ENCODE measurements around the gene TPH2. TPM values are rescaled to one million over a fixed set of nuclear protein-coding genes. Genes with fewer than 3 reads are reported as not detected.

TPH2 gene
- total RNA-seq, 4 donors from 2014 or later = not detected

DNA sequence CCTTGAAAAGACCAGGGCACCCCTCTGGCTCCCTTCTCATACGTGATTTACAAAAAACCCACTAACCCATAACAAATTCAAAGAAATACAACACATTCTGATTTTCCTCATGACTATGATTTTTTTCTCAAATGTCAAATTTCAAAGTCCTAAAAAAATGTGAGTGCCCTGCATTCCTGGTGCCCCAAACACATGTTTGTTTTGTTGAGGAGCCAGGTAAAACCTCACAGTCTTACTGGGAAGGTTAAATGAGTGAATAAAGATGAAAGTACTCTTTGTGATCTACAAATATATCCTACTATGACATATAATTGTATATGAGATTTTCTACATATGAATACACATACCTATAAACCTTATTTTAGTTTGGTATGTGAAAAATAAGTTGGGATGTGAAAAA is 30.7 kb downstream of the TPH2 start:
- Histone ChIP-seq H3K27me3 (no peaks in the 10 kb centered on the region), H3K36me3 (no peaks in the 10 kb centered on the region), H3K27ac (no peak overlapping the region), H3K4me1 (no peaks in the 10 kb centered on the region), H3K9me3 (no peaks in the 10 kb centered on the region), H3K4me3 (no peak overlapping the region)
- no peak for ATAC-seq
- WGBS, 2 donors (ENCODE audit: low coverage in 1 of 2) = 71% methylated on average over 1 of the region's 1 CpG; no CpG with 5 or more reads in 1 of the 2 donors
- no peak for TF ChIP-seq POLR2AphosphoS5 (IDR thresholded peaks at IDR 0.05)
- TF ChIP-seq, protein P1, sequence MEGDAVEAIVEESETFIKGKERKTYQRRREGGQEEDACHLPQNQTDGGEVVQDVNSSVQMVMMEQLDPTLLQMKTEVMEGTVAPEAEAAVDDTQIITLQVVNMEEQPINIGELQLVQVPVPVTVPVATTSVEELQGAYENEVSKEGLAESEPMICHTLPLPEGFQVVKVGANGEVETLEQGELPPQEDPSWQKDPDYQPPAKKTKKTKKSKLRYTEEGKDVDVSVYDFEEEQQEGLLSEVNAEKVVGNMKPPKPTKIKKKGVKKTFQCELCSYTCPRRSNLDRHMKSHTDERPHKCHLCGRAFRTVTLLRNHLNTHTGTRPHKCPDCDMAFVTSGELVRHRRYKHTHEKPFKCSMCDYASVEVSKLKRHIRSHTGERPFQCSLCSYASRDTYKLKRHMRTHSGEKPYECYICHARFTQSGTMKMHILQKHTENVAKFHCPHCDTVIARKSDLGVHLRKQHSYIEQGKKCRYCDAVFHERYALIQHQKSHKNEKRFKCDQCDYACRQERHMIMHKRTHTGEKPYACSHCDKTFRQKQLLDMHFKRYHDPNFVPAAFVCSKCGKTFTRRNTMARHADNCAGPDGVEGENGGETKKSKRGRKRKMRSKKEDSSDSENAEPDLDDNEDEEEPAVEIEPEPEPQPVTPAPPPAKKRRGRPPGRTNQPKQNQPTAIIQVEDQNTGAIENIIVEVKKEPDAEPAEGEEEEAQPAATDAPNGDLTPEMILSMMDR (IDR thresholded peaks at IDR 0.05) = no peak
- TF ChIP-seq POLR2A (IDR thresholded peaks at IDR 0.05) = no peak
- no peak for TF ChIP-seq EP300 (IDR thresholded peaks at IDR 0.05)

DNA sequence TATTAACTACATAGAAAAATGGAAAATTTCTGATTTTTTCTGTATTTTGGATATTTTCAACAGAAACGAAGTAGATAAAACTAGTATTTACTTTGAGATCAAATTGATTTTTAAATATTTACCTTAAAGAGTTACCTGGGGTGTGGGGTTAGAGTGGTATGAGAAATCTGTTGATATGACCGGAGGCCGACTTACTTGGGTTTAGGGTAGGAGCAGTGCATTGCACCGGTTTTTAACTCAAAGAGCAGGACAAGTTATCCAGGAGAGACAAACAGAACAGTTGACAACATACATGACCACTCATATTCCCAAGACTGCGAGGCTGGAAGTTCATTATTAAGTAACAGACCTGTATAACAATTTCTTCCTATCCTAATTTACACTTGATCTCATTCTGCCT is 31.4 kb downstream of the TPH2 start:
- no peaks in the 10 kb centered on the region for H3K4me1 ChIP-seq
- TF ChIP-seq, protein P1 (IDR thresholded peaks at IDR 0.05) = no peak
- no peak for TF ChIP-seq EP300 (IDR thresholded peaks at IDR 0.05)
- no peak for TF ChIP-seq POLR2A (IDR thresholded peaks at IDR 0.05)
- ATAC-seq = no peak
- H3K36me3 ChIP-seq = no peaks in the 10 kb centered on the region
- H3K27me3 ChIP-seq = no peaks in the 10 kb centered on the region
- WGBS, 2 donors (ENCODE audit: low coverage in 1 of 2) = 51 to 63% methylated on average over 4 to 5 of the region's 5 CpGs
- no peak overlapping the region for H3K27ac ChIP-seq
- no peak overlapping the region for H3K4me3 ChIP-seq
- H3K9me3 ChIP-seq = no peaks in the 10 kb centered on the region

DNA sequence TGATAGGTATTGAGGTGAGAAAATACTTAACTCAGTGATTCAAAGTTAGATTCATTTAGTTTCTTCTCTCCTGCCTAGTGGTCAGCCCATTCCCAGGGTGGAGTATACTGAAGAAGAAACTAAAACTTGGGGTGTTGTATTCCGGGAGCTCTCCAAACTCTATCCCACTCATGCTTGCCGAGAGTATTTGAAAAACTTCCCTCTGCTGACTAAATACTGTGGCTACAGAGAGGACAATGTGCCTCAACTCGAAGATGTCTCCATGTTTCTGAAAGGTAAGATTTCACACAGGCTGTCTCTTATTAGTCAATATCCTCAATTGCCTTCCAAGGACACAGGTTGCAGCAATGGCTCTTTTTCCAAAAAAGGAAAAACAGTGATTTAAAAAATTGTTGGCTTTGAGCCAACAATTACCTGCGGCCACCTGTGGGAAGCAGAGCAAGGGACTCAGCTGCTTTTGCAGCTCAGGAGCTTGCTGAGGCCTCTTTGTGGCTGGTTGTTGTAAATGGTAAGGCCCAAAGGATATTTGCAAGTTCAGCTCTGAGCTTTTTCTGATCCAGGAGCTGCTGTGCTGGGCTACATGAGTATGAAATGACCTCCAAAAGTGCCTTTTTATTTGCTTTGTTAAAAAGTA is 33.9 kb downstream of the TPH2 start:
- Histone ChIP-seq H3K36me3 (no peaks in the 10 kb centered on the region), H3K4me1 (no peaks in the 10 kb centered on the region), H3K27me3 (no peaks in the 10 kb centered on the region), H3K9me3 (no peaks in the 10 kb centered on the region), H3K4me3 (no peak overlapping the region), H3K27ac (no peak overlapping the region)
- ATAC-seq = no peak
- TF ChIP-seq POLR2A (IDR thresholded peaks at IDR 0.05) (no peak), POLR2AphosphoS5 (IDR thresholded peaks at IDR 0.05) (no peak), EP300 (IDR thresholded peaks at IDR 0.05) (no peak)
- TF ChIP-seq, protein P1 (IDR thresholded peaks at IDR 0.05) = no peak
- WGBS, 2 donors (ENCODE audit: low coverage in 1 of 2) = 64 to 86% methylated on average over 3 to 4 of the region's 4 CpGs

DNA sequence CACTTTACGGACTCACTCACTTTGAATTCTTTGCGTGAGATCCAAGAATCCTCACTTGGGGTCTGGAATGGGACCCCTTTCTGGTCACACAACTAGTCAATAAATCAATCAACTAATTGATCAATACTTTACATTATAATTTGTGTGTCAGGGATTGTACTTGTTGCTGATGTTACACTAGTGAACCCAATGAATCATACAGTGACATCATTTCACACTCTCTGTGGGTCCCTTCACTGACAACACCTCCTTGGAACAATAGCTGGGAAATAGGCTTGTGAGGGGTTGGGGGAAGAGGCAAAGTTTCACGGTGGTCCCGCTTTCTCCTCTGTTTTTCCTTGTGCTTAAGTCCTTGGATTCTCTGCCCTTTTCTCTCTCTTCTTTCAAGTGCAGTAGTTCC is 35.0 kb downstream of the TPH2 start:
- TF ChIP-seq POLR2A (IDR thresholded peaks at IDR 0.05) (no peak), EP300 (IDR thresholded peaks at IDR 0.05) (no peak)
- WGBS, 2 donors (ENCODE audit: low coverage in 1 of 2) = 50 to 68% methylated on average over 2 to 4 of the region's 4 CpGs
- Histone ChIP-seq H3K4me3 (no peak overlapping the region), H3K4me1 (no peaks in the 10 kb centered on the region), H3K9me3 (no peaks in the 10 kb centered on the region), H3K27ac (no peak overlapping the region), H3K27me3 (no peaks in the 10 kb centered on the region), H3K36me3 (no peaks in the 10 kb centered on the region)
- no peak for ATAC-seq

DNA sequence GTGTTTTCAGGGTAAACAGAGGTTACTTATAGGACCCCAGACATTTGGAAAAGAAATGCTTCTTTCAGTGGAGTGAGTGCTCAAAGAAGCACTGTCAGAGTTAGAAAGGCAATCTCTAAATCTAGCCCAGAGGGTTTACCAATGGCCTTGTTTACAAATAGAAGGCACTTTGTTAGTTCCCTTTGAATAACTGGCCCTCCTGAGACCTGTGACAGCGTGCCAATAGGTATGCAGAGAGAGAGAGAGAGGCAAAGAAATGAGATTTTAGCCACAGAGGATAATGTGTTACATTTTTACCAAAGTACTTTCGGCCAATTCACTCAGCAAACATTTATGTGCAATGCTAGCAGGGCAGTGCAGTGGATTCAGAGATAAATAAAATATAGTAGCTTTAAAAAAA is 41.9 kb downstream of the TPH2 start:
- H3K27me3 ChIP-seq = no peaks in the 10 kb centered on the region
- H3K27ac ChIP-seq = no peak overlapping the region
- no peaks in the 10 kb centered on the region for H3K4me1 ChIP-seq
- TF ChIP-seq, protein P1 (IDR thresholded peaks at IDR 0.05) = no peak
- TF ChIP-seq POLR2AphosphoS5 (IDR thresholded peaks at IDR 0.05) (no peak), EP300 (IDR thresholded peaks at IDR 0.05) (no peak), POLR2A (IDR thresholded peaks at IDR 0.05) (no peak)
- 50 to 79% methylated on average over 2 of the region's 2 CpGs for WGBS, 2 donors (ENCODE audit: low coverage in 1 of 2)
- H3K4me3 ChIP-seq = no peak overlapping the region
- no peak for ATAC-seq
- no peaks in the 10 kb centered on the region for H3K9me3 ChIP-seq
- no peaks in the 10 kb centered on the region for H3K36me3 ChIP-seq
